ENCODE data around the gene EAF2. TPM values are rescaled to one million over a fixed set of nuclear protein-coding genes. Genes with fewer than 3 reads are reported as not detected.

Gene EAF2
- total and polyA plus RNA-seq, 7 donors = 1.5 to 5.3 (median 4.6) TPM

DNA sequence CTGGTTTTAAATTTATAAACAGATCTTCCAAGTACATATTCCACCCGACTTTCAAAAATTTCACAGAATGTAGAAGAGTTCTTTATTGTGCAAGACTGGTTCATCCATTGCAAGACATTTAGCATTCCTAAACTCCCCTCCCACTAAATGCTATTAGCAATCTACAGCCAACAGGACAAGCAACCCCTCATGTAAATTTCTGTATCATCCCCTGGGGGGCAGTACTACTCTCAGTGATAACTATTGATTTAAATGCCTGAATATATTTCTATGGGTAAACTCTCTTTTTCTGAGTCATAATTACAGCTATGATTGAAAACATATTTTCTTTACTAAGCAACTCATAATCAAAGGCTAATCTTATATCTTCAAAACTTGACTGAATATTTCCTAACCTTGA lies 48.5 kb downstream of the EAF2 start:
- H3K27ac ChIP-seq = no peak overlapping the region
- no peaks in the 10 kb centered on the region for H3K9me3 ChIP-seq
- H3K4me3 ChIP-seq = no peak overlapping the region
- intact Hi-C loops (cut with DNase I) = no loop called here
- DNase-seq (no peak), ATAC-seq (no peak)
- H3K4me1 ChIP-seq = no peaks in the 10 kb centered on the region
- no peaks in the 10 kb centered on the region for H3K36me3 ChIP-seq (ENCODE audit: insufficient read depth in 1 of 2, low read depth in 1 of 2)
- TF ChIP-seq, protein P1, sequence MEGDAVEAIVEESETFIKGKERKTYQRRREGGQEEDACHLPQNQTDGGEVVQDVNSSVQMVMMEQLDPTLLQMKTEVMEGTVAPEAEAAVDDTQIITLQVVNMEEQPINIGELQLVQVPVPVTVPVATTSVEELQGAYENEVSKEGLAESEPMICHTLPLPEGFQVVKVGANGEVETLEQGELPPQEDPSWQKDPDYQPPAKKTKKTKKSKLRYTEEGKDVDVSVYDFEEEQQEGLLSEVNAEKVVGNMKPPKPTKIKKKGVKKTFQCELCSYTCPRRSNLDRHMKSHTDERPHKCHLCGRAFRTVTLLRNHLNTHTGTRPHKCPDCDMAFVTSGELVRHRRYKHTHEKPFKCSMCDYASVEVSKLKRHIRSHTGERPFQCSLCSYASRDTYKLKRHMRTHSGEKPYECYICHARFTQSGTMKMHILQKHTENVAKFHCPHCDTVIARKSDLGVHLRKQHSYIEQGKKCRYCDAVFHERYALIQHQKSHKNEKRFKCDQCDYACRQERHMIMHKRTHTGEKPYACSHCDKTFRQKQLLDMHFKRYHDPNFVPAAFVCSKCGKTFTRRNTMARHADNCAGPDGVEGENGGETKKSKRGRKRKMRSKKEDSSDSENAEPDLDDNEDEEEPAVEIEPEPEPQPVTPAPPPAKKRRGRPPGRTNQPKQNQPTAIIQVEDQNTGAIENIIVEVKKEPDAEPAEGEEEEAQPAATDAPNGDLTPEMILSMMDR (IDR thresholded peaks at IDR 0.05) = no peak
- 26 to 33% (median 32%) methylated on average over 1 of the region's 1 CpG for WGBS, 3 donors
- H3K27me3 ChIP-seq (ENCODE audit: insufficient read depth in 3 of 3, low read length in 2 of 3) = no peaks in the 10 kb centered on the region

DNA sequence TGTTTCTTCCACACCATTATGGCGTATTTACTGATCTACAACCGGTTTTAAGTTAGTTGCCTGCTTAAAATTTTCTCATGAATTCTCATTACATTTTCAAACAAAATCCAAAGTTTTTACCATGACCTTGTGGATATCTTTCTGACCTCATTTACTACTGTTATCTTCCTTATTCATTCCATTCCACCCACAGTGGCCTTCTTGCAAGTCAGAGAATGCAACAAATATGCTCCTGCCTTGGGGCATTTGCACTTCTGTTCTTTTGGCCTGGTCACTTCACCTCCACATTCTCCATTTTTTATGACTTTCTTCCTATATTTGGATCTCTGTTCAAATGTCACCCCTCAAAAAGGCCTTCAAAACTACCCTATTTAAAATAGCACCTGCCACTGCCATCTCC lies 50.4 kb downstream of the EAF2 start:
- H3K27ac ChIP-seq = no peak overlapping the region
- H3K9me3 ChIP-seq = no peaks in the 10 kb centered on the region
- intact Hi-C loops (cut with DNase I) = no loop called here
- no peak overlapping the region for H3K4me3 ChIP-seq
- no peaks in the 10 kb centered on the region for H3K36me3 ChIP-seq (ENCODE audit: insufficient read depth in 1 of 2, low read depth in 1 of 2)
- H3K4me1 ChIP-seq = no peaks in the 10 kb centered on the region
- no peak for DNase-seq
- no peaks in the 10 kb centered on the region for H3K27me3 ChIP-seq (ENCODE audit: insufficient read depth in 3 of 3, low read length in 2 of 3)
- no peak for ATAC-seq
- TF ChIP-seq, protein P1 (IDR thresholded peaks at IDR 0.05) = no peak
- 94 to 98% (median 94%) methylated on average over 2 of the region's 2 CpGs for WGBS, 3 donors

DNA sequence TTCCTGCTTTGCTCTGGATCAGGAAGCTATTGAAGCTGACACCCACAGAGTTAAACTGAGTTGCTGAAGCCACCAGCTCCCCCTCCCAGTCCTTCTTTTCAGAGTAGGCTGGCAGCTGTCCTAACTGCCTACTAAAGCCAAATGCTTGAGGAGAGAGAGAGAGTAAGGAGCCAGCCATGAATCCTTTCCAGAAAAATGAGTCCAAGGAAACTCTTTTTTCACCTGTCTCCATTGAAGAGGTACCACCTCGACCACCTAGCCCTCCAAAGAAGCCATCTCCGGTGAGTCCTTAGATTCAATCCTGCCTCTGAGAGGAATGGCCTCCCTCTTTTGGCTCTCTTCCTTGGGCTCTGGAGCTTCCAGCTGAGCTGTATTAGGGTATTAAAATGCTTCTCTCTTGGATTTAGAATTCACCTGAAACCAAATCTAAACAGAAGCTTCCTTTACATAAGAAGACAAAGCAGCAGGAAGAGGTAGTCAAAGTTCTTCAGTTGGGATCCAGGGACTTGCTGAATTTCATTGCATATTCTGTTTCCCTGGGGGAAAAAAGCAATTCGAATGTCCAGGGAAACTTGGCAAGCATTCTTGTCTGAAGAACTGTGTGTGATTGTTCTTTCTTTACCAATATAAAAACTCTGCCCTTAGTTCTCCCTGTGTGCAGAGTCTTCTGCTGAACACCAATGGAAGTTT lies 59.4 kb downstream of the EAF2 start, which contains the start of gene SLC15A2:
Gene SLC15A2, plus strand, starts transcription at position 101 of the 690 bp plus-strand sequence. Its CDS starts 76 bp downstream, at position 177.
- DNase-seq = no peak
- Histone ChIP-seq H3K4me1 (peaks cover 23% of the 10 kb centered on the region), H3K4me3 (no peak within 1 kb of the TSS), H3K27ac (no peak within 1 kb of the TSS), H3K9me3 (no peaks in the 10 kb centered on the region), H3K36me3 (ENCODE audit: insufficient read depth in 1 of 2, low read depth in 1 of 2) (no peaks in the 10 kb centered on the region), H3K27me3 (ENCODE audit: insufficient read depth in 3 of 3, low read length in 2 of 3) (no peaks in the 10 kb centered on the region)
- TF ChIP-seq, protein P1 (IDR thresholded peaks at IDR 0.05) = no peak
- 5 to 16% (median 11%) methylated on average over 3 of the region's 3 CpGs for WGBS, 3 donors
- ATAC-seq = peak in 3 of 4 donors; percentile 48 to 71 (median 65)
- intact Hi-C loops (cut with DNase I) = no loop called here

DNA sequence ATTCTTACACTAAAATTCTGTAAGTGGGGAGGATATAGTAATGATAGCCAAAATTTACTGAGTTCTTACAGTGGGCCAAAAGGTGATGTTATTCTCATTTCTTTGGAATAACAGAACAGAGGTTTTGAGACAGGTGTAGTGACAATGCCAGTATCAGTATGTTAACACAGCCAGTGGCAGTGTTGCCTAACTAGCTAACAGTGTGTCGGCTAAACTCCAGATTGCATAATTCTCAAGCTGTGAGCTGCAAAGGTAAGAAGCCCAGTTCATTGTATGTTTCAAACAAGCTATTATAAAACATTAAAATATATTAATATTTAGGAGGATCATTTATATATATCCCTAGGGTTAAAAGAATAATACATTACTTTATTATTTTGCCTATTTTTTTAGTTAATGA lies 60.1 kb downstream of the EAF2 start:
- no peaks in the 10 kb centered on the region for H3K9me3 ChIP-seq
- WGBS, 3 donors = 0 to 8% (median 0%) methylated on average over 1 of the region's 1 CpG
- peaks cover 23% of the 10 kb centered on the region for H3K4me1 ChIP-seq
- ATAC-seq (peak; percentile 60 to 92 (median 81)), DNase-seq (no peak)
- H3K27ac ChIP-seq = no peak overlapping the region
- no peak overlapping the region for H3K4me3 ChIP-seq
- TF ChIP-seq, protein P1 (IDR thresholded peaks at IDR 0.05) = no peak
- H3K36me3 ChIP-seq (ENCODE audit: insufficient read depth in 1 of 2, low read depth in 1 of 2) = no peaks in the 10 kb centered on the region
- intact Hi-C loops (cut with DNase I) = no loop called here
- H3K27me3 ChIP-seq (ENCODE audit: insufficient read depth in 3 of 3, low read length in 2 of 3) = no peaks in the 10 kb centered on the region

DNA sequence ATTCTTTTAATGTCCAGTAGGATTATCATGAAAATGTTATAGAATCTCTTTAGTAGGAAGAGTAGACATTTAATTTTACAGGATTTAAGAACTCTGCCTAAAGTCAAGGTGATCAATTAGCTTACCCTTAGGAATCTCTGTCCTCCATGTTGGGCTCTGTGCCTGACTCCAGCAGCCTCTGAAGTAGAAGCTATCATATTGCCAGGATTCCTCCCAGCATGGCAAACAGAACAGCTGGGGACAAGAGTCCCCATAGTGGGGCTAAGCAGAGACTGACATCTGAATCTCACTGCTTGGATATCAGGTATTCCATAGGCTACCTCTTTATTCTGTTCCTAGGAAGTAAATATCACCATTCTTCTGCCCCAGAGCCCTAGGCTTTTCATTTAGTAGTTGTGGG lies 60.7 kb downstream of the EAF2 start:
- TF ChIP-seq, protein P1 (IDR thresholded peaks at IDR 0.05) = no peak
- Histone ChIP-seq H3K4me3 (no peak overlapping the region), H3K4me1 (peaks cover 23% of the 10 kb centered on the region), H3K36me3 (ENCODE audit: insufficient read depth in 1 of 2, low read depth in 1 of 2) (no peaks in the 10 kb centered on the region), H3K27me3 (ENCODE audit: insufficient read depth in 3 of 3, low read length in 2 of 3) (no peaks in the 10 kb centered on the region), H3K27ac (no peak overlapping the region), H3K9me3 (no peaks in the 10 kb centered on the region)
- ATAC-seq (no peak), DNase-seq (no peak)
- intact Hi-C loops (cut with DNase I) = no loop called here

Data from psoas muscle (tissue), 8 donors.